ENCODE measurements around the gene TPK1.
"Not testable (repeated sequence)": the region's sequence is repeated elsewhere in the genome, so short reads cannot be mapped to it uniquely, and the experiment has no call there.

GRCh38 chr7:144418931-144419330 lies 416.9 kb downstream of the TPK1 start:
- not testable (repeated sequence) for TF ChIP-seq POLR2A, CTCF (IDR thresholded peaks at IDR 0.05)

All from right lobe of liver (tissue), 4 donors.